ENCODE data around the gene ERICH6B. TPM values are rescaled to one million over a fixed set of nuclear protein-coding genes. Genes with fewer than 3 reads are reported as not detected.

ERICH6B gene
- total RNA-seq, 1 experiment from 2014 or later: not detected

GRCh38 chr13:45512098-45512496 is 103.4 kb downstream of the ERICH6B start:
- Histone ChIP-seq H3K9me3 (ENCODE audit: insufficient read depth, low read depth) (no peaks in the 10 kb centered on the region), H3K4me2 (no peak overlapping the region), H3K27me3 (ENCODE audit: insufficient read depth, low read depth) (no peaks in the 10 kb centered on the region), H3K27ac (peak overlapping the region; percentile 27), H4K20me1 (ENCODE audit: insufficient read depth) (peaks cover 10% of the 10 kb centered on the region), H3K79me2 (ENCODE audit: low read depth) (no peaks in the 10 kb centered on the region), H2AFZ (no peak overlapping the region), H3K4me1 (replicated peaks; ENCODE audit: insufficient read depth) (peaks cover 4% of the 10 kb centered on the region; the same call in 1 of the 2 replicates), H3F3A (ENCODE audit: insufficient read depth, low read depth) (peaks cover 30% of the 10 kb centered on the region; the same call in 1 of the 2 replicates), H3K36me3 (ENCODE audit: low read depth) (peaks cover 45% of the 10 kb centered on the region), H3K4me3 (no peak overlapping the region), H3K9me2 (ENCODE audit: insufficient read depth) (no peaks in the 10 kb centered on the region)
- intact Hi-C loops (cut with micrococcal nuclease; ENCODE audit: unreplicated experiment): no loop called here
- BruUV-seq (replicated peaks): no TSS peak
- POLR2A ChIA-PET (ENCODE audit: unreplicated experiment): no interaction called here
- CTCF ChIA-PET: no interaction called here
- no peak for DNase-seq
- TF ChIP-seq EZH2 (IDR thresholded peaks at IDR 0.05; ENCODE audit: low read depth): no peak
- TF ChIP-seq, protein P1, sequence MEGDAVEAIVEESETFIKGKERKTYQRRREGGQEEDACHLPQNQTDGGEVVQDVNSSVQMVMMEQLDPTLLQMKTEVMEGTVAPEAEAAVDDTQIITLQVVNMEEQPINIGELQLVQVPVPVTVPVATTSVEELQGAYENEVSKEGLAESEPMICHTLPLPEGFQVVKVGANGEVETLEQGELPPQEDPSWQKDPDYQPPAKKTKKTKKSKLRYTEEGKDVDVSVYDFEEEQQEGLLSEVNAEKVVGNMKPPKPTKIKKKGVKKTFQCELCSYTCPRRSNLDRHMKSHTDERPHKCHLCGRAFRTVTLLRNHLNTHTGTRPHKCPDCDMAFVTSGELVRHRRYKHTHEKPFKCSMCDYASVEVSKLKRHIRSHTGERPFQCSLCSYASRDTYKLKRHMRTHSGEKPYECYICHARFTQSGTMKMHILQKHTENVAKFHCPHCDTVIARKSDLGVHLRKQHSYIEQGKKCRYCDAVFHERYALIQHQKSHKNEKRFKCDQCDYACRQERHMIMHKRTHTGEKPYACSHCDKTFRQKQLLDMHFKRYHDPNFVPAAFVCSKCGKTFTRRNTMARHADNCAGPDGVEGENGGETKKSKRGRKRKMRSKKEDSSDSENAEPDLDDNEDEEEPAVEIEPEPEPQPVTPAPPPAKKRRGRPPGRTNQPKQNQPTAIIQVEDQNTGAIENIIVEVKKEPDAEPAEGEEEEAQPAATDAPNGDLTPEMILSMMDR (conservative IDR thresholded peaks at IDR 0.05): no peak

DNA sequence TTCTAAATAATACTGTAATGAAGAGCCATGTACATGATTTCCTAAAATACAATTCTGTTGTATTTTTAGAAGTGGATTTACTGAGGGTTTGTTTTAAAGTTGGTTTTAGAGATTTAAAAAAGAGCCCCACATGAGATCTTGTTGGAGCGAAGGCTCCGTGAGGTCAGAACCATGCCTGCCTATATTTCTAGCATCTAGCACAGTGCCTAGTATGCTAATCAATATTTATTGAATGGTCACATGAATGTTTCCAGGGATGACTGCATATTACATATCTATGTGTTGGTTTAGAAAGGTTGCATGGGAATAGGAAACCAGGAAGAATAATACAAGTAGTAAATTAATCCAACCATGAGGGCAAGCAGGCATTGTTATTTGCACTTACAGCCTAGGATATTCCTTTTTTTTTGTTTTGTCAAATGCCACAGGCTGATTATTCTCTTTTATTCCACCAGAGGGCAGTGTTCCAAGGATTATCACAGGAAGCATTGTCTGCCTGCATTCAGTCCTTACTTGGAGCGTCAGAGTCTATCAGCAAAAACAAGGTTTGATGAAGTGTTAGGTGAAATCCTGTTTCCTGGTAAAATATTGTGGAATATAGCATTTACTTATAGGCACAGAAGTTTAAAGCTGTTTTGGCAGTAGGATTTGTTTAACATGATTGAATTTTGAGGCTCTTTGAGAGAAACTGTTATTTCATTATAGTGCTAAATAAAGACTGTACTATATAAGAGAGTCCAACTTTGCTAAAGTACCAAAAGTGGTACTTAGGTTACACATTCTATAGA is 104.0 kb downstream of the ERICH6B start:
- CTCF ChIA-PET: no interaction called here
- no peaks in the 10 kb centered on the region for H3K9me3 ChIP-seq (ENCODE audit: insufficient read depth, low read depth)
- H3K36me3 ChIP-seq (ENCODE audit: low read depth): peaks cover 46% of the 10 kb centered on the region
- peak; percentile 29 to 55 for DNase-seq
- POLR2A ChIA-PET (ENCODE audit: unreplicated experiment): no interaction called here
- H3K4me3 ChIP-seq: no peak overlapping the region
- no peak overlapping the region for H2AFZ ChIP-seq
- intact Hi-C loops (cut with micrococcal nuclease; ENCODE audit: unreplicated experiment): loop anchor here (2.0 kb wide), 1 partner anchor 217 kb away; no protein-coding TSS in a partner anchor
- H4K20me1 ChIP-seq (ENCODE audit: insufficient read depth): peaks cover 10% of the 10 kb centered on the region
- H3K79me2 ChIP-seq (ENCODE audit: low read depth): no peaks in the 10 kb centered on the region
- peaks cover 4% of the 10 kb centered on the region; the same call in 1 of the 2 replicates for H3K4me1 ChIP-seq (replicated peaks; ENCODE audit: insufficient read depth)
- TF ChIP-seq EZH2 (IDR thresholded peaks at IDR 0.05; ENCODE audit: low read depth): no peak
- TF ChIP-seq, protein P1 (conservative IDR thresholded peaks at IDR 0.05): peak; percentile 94
- H3K4me2 ChIP-seq: no peak overlapping the region
- H3K9me2 ChIP-seq (ENCODE audit: insufficient read depth): no peaks in the 10 kb centered on the region
- BruUV-seq (replicated peaks): no TSS peak
- H3F3A ChIP-seq (ENCODE audit: insufficient read depth, low read depth): peaks cover 33% of the 10 kb centered on the region
- H3K27me3 ChIP-seq (ENCODE audit: insufficient read depth, low read depth): no peaks in the 10 kb centered on the region
- peak overlapping the region; percentile 27 for H3K27ac ChIP-seq

DNA sequence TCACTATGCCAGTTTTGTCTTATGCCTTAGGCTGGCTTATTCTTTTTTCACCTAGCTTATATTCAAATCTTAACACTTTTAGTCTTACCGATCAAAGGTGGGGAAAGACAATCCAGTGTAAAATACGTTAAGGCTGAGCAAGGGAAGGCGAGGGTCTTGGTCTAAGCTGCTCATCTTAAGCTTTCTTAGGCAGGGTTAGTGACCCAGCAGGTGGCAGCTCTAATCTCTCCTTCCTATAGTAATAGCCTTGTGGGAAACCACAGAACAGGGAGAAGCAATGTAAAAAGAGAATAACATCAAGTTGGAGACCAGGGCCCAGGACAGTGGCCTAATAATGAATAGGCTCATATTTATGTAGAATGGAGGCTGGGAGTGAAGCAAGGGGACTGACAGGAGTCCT is 104.9 kb downstream of the ERICH6B start:
- Histone ChIP-seq H3K27ac (no peak overlapping the region), H3K4me2 (no peak overlapping the region), H3K4me3 (no peak overlapping the region), H3F3A (ENCODE audit: insufficient read depth, low read depth) (peaks cover 34% of the 10 kb centered on the region), H3K4me1 (replicated peaks; ENCODE audit: insufficient read depth) (peaks cover 4% of the 10 kb centered on the region; the same call in 1 of the 2 replicates), H3K9me3 (ENCODE audit: insufficient read depth, low read depth) (no peaks in the 10 kb centered on the region), H3K36me3 (ENCODE audit: low read depth) (peaks cover 47% of the 10 kb centered on the region), H4K20me1 (ENCODE audit: insufficient read depth) (peaks cover 10% of the 10 kb centered on the region), H3K27me3 (ENCODE audit: insufficient read depth, low read depth) (no peaks in the 10 kb centered on the region), H3K9me2 (ENCODE audit: insufficient read depth) (no peaks in the 10 kb centered on the region), H2AFZ (no peak overlapping the region), H3K79me2 (ENCODE audit: low read depth) (no peaks in the 10 kb centered on the region)
- ChIA-PET CTCF (interaction anchor here (0.8 kb wide), 1 partner anchor 35 kb away, joined by 4 read pairs; no protein-coding TSS in a partner anchor), POLR2A (ENCODE audit: unreplicated experiment) (interaction anchor here (0.6 kb wide), 1 partner anchor 164 kb away, joined by 4 read pairs; no protein-coding TSS in a partner anchor)
- intact Hi-C loops (cut with micrococcal nuclease; ENCODE audit: unreplicated experiment): loop anchor here (2.0 kb wide), 1 partner anchor 218 kb away; no protein-coding TSS in a partner anchor
- no peak for DNase-seq
- no TSS peak for BruUV-seq (replicated peaks)
- TF ChIP-seq EZH2 (IDR thresholded peaks at IDR 0.05; ENCODE audit: low read depth): no peak
- TF ChIP-seq, protein P1 (conservative IDR thresholded peaks at IDR 0.05): no peak

Measured in PC-9 (cell line).